HG03196 (cell line): ENCODE measurements around the gene RAP1GDS1.
"Not testable (repeated sequence)": the region's sequence is repeated elsewhere in the genome, so short reads cannot be mapped to it uniquely, and the experiment has no call there.

Experiments used
- ATAC-seq: cut with Tn5 transposase; IDR thresholded peaks from one replicate; pipeline ENCODE4 v1.9.1; 2021; ENCODE audit not compliant: unreplicated experiment

The RAP1GDS1 gene

GRCh38 chr4:98288671-98289070 lies 27.5 kb downstream of the RAP1GDS1 start:
- ATAC-seq, result peak; percentile 28

DNA sequence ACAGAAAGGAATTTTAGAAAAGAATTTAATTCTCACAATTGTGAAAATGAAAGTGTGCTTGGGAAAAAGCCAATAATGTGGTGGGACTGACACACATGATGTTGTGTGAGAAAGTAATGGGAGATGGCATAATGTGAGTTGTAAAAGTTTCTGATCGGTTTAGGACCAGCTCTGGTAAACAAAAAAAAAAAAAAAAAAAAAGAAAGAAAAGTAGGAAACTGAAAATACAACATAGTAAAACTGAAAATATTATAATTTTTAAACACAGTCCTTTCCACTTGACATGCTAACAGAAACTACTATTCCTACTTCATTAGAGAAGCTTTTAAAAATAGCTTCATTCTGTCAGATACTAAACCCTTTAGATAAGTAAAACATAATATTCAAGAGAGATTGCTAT lies 28.2 kb downstream of the RAP1GDS1 start:
- peak; percentile 83 for ATAC-seq

GRCh38 chr4:98290511-98290910 lies 29.3 kb downstream of the RAP1GDS1 start:
- no peak for ATAC-seq

DNA sequence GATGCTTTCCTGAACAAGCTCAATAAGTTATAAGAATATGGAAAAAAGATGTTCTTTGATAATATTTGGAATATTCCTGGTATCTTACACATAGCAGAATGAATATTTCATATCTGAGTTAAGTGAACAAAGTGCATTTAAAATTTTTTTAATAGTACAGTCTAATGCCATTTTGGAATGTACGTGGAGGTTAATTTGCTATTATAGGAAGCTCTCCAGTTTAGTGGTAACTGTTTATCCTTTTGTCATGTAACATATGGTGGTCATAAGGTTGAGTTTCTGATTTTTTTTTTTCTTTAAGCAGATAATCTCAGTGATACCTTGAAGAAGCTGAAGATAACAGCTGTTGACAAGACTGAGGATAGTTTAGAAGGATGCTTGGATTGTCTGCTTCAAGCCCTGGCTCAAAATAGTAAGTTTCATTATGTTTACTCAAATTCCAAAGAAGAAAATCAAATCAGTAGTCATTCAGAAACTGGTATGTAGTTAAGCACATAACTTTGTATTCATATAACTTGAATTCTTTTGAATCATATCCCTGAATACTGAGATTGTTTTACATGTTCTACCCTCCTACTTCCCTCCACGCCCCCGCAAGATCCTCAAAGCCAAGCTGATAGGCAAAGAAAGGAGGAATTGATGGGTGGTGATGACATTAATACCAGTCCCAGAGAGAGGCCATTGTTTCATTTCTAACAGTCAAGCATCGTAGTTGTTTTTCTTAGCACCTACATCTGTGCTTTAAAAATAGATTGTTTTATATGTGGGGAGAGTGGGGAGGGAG lies 32.1 kb downstream of the RAP1GDS1 start:
- ATAC-seq, result no peak

- ATAC-seq, result no peak
Measured at GRCh38 chr4:98298022-98298421, 36.8 kb downstream of the RAP1GDS1 start.

GRCh38 chr4:98300706-98301105 lies 39.5 kb downstream of the RAP1GDS1 start:
- no peak for ATAC-seq

- no peak for ATAC-seq
Measured at GRCh38 chr4:98305576-98305975, 44.4 kb downstream of the RAP1GDS1 start.

GRCh38 chr4:98310867-98311266 lies 49.7 kb downstream of the RAP1GDS1 start:
- ATAC-seq, result no peak

DNA sequence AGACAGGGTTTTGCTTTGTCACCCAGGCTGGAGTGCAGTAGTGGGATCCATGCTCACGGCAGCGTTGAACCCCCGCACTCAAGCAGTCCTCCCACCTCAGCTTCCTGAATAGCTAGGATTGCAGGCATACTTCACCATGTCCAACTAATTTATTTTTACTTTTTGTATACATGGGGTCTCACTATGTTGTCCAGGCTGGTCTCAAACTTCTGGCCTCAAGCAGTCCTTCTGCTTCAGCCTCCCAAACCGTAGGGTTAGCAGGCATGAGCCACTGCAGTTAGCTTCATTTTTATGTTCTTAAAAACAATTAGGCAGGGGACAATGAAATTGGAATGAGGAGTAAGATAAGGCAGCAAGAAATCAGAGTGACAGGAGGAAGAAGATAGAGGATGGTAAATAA lies 50.5 kb downstream of the RAP1GDS1 start:
- no peak for ATAC-seq

GRCh38 chr4:98314791-98315565 lies 53.8 kb downstream of the RAP1GDS1 start:
- ATAC-seq, result no peak

DNA sequence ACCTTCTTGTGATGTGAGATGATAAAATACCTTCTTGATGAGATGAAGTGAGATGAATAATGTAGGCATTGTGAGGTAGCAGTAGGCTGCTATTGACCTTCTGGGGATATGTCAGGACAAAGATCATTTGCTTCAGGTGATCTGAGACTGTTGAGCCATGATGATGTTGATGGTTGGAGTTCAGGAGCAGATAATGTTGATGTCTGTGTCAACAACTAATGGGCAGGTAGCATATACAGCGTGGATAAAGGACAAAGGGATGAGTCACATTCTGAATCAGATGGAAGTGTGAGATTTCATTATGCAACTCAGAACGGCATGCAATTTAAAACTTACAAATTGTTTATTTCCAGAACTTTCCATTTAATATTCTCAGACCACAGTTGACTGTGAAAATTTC lies 57.3 kb downstream of the RAP1GDS1 start:
- no peak for ATAC-seq

DNA sequence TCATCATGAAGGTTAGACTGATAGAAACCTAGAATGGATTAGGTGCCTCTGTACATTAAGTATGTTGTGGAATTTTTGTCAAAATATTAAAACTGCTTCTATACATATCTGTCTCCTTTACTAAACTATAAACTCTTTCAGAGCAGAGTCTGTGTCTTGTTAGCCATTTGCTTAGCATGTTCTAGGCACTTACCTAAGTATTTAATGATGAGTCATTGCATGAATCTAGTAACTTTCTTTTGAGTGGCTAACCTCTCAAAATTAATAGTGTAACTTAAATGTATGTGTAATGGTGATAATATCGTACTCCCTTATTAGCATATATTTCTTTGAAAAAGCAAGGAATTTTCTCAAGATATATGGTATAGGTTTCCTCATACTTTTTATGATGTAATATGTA lies 57.8 kb downstream of the RAP1GDS1 start:
- no peak for ATAC-seq

DNA sequence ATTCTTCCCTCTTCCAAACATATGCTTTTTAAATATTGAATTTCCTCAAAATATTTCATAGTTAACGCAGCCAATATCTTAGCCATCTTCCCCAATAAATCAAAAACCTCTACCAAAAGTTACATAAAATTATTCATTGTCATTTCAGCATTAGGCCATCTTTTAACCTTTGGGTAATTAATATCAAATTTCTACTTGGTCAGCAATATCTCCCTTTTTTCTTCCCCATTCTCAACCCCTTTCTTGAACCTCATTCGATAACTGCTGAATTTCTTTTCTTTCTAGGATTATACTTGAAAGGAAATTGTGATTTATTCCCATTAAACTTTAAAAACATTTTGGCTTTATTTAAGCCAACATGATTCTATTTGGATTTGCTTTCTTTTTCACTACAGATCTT lies 65.0 kb downstream of the RAP1GDS1 start:
- no peak for ATAC-seq

DNA sequence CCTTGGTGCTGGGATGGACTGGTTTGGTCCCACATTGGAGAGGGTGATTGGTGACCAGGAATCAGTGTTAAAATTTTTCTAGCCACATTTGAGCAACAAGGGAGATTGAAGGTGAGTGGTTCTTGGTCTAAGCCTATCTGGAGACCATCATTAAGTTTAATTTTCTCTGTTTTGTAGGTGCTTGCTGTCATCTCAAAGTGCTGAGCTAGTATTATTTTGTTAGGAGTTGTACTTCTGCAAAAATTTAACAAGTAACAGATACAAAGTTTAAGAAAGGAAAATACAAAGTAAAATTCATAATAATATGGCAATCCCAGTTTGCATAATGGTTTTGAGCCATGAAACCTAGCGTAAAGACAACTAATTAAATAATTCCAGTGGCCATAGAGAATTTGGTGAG lies 66.5 kb downstream of the RAP1GDS1 start:
- no peak for ATAC-seq

DNA sequence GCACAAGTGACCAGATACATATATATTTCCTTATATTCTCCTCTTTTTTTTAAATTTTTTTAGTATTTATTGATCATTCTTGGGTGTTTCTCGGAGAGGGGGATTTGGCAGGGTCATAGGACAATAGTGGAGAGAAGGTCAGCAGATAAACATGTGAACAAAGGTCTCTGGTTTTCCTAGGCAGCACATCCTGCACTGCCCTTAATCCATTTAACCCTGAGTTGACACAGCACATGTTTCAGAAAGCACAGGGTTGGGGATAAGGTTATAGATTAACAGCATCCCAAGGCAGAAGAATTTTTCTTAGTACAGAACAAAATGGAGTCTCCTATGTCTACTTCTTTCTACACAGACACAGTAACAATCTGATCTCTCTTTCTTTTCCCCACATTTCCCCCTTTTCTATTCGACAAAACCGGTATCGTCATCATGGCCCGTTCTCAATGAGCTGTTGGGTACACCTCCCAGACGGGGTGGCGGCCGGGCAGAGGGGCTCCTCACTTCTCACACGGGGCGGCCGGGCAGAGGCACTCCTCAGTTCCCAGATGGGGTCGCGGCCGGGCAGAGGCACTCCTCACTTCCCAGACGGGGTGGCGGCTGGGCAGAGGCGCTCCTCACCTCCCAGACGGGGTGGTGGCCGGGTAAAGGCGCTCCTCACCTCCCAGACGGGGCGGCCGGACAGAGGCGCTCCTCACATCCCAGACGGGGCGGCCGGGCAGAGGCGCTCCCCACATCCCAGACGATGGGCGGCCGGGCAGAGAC lies 68.9 kb downstream of the RAP1GDS1 start:
- not testable (repeated sequence) for ATAC-seq

DNA sequence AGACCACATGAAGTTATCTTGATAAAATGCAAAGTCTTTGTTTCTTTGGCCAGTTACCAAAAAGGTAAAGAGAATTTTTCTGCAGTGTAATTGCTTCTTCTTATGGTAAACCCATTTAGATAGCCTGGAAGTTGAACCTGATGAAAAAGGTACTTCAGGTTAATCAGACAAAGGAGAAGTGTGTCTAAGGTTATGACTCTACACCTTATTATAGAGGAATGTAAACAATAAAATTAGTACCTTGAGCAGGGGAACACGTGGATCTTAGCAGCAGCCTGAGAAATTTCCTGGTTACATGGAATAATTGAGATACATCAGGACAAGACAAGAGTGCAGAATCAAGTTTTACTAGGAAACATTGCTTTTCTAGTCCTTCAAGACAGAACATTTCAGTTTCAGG lies 70.8 kb downstream of the RAP1GDS1 start:
- ATAC-seq, result no peak

DNA sequence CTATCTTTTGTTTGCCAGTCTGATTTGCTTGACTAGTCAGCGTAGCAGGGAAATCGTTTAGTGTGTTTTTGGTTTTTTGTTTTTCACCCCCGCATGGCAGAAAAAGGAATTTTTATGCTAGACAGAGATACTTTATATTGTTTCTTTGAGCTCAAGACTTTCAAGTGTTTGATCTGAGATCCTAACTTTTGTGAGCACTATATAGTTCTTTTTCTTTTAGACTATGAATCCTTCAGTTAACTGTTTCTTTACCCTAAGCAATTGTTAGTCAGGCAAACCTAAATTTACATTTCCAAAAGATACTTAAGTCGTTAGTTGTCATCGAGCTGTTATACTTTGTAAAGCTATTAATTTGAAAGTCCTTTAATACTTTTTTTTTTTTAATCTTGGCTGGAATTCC lies 73.3 kb downstream of the RAP1GDS1 start:
- no peak for ATAC-seq

GRCh38 chr4:98338761-98339438 lies 77.7 kb downstream of the RAP1GDS1 start:
- ATAC-seq, result no peak

GRCh38 chr4:98341309-98341708 lies 80.1 kb downstream of the RAP1GDS1 start:
- ATAC-seq, result no peak

DNA sequence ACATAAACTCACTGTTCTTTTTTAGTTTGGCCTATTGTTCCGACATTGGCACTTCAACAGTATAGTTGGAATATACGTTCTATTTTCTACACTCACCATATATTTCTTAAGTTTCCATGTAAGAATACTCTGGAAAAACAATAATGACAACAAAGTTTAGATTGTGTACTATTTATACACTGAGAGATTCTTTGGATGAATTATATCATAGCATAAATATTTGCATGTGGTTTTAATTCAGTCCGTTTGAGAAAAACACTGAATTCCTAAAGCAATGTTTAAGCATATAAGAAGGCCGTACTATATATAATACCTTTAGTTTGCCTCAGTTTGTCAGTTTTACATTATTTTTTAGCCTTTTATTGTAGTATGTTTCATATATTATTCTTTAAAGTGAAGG lies 82.4 kb downstream of the RAP1GDS1 start:
- no peak for ATAC-seq

GRCh38 chr4:98345838-98346237 lies 84.7 kb downstream of the RAP1GDS1 start:
- no peak for ATAC-seq
